ENCODE measurements around the gene FANCC. TPM values are rescaled to one million over a fixed set of nuclear protein-coding genes. Genes with fewer than 3 reads are reported as not detected.

FANCC gene, protein sequence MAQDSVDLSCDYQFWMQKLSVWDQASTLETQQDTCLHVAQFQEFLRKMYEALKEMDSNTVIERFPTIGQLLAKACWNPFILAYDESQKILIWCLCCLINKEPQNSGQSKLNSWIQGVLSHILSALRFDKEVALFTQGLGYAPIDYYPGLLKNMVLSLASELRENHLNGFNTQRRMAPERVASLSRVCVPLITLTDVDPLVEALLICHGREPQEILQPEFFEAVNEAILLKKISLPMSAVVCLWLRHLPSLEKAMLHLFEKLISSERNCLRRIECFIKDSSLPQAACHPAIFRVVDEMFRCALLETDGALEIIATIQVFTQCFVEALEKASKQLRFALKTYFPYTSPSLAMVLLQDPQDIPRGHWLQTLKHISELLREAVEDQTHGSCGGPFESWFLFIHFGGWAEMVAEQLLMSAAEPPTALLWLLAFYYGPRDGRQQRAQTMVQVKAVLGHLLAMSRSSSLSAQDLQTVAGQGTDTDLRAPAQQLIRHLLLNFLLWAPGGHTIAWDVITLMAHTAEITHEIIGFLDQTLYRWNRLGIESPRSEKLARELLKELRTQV
- total RNA-seq (2022; extraction: Qiagen RNA extraction; ENCODE audit: low read depth): 8.4 to 11.3 TPM (median 10.2 TPM) in 5 replicates

DNA sequence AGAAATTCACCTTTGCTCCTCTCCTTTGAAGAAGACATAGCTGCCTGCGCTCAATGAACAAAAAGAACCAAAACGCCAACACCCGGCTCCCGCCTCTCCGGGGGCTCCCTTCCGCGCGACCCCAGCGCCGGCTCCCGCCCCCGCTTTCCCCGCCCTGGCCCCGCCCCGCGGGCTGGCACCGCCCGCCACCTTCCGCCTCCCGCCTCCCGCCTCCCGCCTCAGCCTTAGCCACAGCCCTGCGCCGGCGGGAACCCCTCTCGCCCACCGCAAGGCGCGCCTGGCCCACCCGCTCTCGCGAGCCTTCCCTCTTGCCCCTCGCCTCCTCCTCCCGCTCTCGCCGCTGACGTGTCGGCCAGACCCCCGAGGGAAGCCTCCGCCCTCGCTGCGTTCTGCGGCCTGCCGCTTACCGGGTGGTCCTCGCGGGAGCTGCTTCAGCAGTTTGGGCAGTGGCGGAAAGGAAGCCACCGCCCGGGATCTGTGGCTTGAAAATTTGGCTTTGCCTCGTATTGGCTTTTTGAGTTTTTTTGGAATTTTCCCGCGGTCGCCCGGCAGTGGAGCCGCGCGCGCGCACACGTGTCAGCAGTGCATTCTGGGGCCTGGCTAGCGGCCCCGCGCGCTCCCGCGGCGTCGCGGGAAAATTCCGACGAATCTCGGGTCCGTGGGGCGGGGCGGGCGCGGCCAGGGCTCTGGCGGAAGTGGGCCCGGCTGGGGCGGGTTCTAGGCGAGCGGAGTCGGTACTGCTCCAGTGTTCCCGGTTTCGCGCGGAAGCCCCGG is at the start of gene FANCC:
Gene FANCC, minus strand, starts transcription at position 591 of the 774 bp plus-strand sequence. CDS start 68,418 bp downstream, outside the sequence.

Other genes starting within 250 kb of the FANCC start
- gene PTCH1, start 199.3 kb upstream of the FANCC start, total RNA-seq (2022; extraction: Qiagen RNA extraction; ENCODE audit: low read depth): 1.1 to 3.0 TPM (median 1.6 TPM) in 5 replicates

Measured in A549 treated with GW870086 at 1 μM for 4 hours (cell line).